ENCODE data around the gene RGS10.
"Not testable (repeated sequence)": the region's sequence is repeated elsewhere in the genome, so short reads cannot be mapped to it uniquely, and the experiment has no call there.

The RGS10 gene, protein sequence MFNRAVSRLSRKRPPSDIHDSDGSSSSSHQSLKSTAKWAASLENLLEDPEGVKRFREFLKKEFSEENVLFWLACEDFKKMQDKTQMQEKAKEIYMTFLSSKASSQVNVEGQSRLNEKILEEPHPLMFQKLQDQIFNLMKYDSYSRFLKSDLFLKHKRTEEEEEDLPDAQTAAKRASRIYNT

DNA sequence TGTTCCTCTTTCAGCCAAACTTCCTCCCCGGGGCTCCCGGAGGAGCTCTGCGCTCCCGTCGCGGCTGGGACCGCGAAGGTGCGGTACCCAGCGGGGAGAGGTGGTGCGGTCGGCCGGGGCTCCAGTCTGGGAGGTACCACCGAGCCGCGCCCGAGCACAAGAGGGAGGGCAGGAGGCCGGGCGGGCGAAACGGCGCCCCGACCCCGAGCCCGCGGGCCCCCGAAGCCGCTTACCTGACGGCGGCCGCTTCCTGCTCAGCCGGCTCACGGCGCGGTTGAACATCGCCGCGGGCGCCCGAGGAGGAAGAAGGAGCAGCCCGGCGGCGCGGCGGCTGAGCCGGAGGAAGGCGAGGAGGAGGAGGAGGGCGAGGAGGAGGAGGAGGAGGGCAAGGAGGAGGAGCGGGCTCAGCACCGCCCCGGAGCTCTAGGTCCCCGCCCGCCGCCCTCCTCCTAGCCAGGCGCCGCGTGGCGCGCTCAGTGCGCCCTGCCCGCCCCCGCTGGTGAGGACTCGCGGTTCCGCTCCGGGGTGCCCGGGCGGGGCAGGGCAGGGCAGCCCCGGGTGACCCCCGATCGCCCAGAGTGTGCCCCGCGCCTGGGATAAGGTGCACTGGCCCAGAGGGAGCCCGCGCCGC, at the start of gene RGS10:
RGS10 (minus strand) TSS at position 363 of the 631 bp plus-strand sequence; CDS start at position 282, 81 bp downstream.
- DNase-seq (ENCODE audit: low spot score) = peak; percentile 94
- TF ChIP-seq, protein P1, sequence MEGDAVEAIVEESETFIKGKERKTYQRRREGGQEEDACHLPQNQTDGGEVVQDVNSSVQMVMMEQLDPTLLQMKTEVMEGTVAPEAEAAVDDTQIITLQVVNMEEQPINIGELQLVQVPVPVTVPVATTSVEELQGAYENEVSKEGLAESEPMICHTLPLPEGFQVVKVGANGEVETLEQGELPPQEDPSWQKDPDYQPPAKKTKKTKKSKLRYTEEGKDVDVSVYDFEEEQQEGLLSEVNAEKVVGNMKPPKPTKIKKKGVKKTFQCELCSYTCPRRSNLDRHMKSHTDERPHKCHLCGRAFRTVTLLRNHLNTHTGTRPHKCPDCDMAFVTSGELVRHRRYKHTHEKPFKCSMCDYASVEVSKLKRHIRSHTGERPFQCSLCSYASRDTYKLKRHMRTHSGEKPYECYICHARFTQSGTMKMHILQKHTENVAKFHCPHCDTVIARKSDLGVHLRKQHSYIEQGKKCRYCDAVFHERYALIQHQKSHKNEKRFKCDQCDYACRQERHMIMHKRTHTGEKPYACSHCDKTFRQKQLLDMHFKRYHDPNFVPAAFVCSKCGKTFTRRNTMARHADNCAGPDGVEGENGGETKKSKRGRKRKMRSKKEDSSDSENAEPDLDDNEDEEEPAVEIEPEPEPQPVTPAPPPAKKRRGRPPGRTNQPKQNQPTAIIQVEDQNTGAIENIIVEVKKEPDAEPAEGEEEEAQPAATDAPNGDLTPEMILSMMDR (IDR thresholded peaks at IDR 0.05; ENCODE audit: extremely low read depth, missing control alignments) = no peak

DNA sequence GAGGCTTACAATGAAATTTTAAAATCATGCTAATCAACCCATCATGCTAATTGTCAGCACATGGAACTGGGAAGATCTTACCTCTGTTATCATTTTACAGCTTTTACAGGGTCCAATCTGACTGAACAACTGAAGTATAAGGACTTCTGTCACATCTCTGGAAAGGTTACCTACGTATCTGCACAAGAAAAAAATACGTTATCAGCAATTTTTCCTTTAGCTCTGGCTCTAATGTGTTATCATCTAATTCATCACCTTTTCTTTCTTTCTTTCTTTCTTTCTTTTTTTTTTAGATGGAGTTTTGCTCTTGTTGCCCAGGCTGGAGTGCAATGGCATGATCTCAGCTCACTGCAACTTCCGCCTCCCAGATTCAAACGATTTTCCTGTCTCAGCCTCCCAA, 45.6 kb upstream of the RGS10 start:
- no peak for DNase-seq (ENCODE audit: low spot score)
- TF ChIP-seq, protein P1 (IDR thresholded peaks at IDR 0.05; ENCODE audit: extremely low read depth, missing control alignments) = no peak

DNA sequence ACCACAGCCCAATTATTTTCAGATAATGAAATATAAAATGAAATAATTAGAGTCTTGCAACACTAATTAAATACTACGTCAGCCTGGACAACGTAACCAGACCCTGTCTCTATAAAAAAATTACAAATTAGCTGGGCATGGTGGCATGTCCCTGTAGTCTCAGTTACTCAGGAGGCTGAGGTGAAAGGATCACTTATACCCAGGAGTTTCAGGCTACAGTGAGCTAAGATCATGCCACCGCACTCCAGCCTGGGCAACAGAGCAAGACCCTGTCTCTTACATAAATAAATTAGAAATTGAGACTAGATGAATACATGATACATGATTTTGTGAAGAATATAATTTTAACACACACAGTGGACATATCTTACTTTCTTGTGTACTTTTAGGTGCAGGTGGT, 35.8 kb upstream of the RGS10 start:
- TF ChIP-seq, protein P1 (IDR thresholded peaks at IDR 0.05; ENCODE audit: extremely low read depth, missing control alignments) = no peak
- DNase-seq (ENCODE audit: low spot score) = no peak

DNA sequence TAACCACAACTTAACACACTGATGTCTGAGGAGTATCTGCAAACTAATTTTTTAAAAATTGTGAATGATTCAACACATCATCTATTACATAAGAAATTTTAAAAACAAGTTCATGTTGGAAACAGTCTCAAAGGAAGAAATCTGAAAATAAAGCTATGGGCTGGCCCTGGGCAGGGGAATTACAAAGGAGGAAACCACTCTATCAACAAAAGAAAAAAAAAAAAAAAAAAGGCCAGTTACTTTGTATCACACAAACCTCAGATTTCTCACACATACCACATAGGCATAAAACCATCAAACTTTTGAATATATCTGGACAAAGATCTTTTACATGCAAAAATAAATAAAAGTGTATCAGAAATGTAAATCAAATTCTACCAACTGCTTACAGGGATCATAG, 33.5 kb upstream of the RGS10 start:
- TF ChIP-seq, protein P1 (IDR thresholded peaks at IDR 0.05; ENCODE audit: extremely low read depth, missing control alignments) = no peak
- no peak for DNase-seq (ENCODE audit: low spot score)

DNA sequence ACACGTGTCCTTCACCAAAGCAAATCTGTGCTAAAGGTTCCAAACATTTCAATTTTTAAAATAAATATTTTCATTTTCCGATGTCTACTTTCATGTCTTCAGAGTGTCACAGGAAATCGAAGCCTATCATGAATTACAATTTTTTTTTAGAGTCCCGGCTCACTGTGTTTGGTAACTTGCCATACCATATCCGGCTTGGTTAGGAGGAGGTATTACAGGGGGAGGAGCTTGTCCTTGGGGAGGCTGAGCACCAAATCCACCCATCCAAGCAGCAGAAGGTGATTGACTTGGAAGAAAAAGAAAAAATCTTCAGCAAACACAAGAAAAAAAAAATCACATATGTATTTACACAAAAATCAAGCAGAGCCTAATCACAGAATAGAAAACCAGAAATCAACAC, 33.0 kb upstream of the RGS10 start:
- DNase-seq (ENCODE audit: low spot score) = no peak
- TF ChIP-seq, protein P1 (IDR thresholded peaks at IDR 0.05; ENCODE audit: extremely low read depth, missing control alignments) = no peak

DNA sequence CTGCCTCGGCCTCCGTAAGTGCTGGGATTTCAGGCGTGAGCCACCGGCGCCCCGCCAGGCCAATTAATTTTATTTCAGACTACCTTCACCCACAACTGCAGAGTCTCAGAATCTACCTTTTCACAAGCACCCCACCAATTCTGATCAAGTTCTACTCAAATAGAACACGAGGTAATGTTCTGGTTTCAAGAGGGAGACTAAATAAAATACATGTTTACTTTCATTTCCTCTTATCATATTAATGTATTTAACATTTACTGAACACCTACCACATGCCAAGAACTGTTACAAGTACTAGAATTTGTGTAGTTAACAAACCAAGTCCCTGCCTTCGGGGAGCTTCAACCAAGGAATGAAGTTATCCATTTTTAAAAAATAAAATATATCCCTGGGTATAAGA, 25.5 kb upstream of the RGS10 start:
- TF ChIP-seq, protein P1 (IDR thresholded peaks at IDR 0.05; ENCODE audit: extremely low read depth, missing control alignments) = no peak
- DNase-seq (ENCODE audit: low spot score) = peak; percentile 33

DNA sequence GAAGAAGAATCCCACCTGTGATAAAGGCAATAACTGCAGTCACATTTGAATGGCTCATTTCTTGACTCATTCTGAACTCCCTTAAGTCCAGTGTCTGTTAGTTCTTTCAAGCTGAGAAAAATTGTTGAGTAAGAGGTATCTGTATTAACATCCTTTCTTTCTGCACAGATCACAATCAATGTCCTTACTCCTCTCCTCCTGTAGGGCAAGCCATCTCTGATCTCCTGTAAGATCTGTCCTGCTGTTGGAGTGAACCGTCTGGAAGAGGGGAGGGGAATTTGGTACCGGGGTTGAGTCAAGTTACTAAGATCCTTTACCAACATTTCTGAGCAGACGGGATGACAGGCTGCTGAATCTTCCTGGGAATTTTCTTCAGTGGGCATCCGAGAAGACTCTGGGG, 19.6 kb upstream of the RGS10 start:
- TF ChIP-seq, protein P1 (IDR thresholded peaks at IDR 0.05; ENCODE audit: extremely low read depth, missing control alignments) = no peak
- no peak for DNase-seq (ENCODE audit: low spot score)

DNA sequence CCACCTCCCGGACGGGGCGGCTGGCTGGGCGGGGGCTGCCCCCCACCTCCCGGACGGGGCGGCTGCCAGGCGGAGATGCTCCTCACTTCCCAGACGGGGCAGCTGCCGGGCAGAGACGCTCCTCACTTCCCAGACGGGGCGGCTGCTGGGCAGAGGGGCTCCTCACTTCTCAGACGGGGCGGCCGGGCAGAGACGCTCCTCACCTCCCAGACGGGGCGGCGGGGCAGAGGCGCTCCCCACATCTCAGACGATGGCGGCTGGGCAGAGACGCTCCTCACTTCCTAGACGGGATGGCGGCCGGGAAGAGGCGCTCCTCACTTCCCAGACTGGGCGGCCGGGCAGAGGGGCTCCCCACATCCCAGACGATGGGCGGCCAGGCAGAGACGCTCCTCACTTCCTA, 17.0 kb upstream of the RGS10 start:
- DNase-seq (ENCODE audit: low spot score) = not testable (repeated sequence)

DNA sequence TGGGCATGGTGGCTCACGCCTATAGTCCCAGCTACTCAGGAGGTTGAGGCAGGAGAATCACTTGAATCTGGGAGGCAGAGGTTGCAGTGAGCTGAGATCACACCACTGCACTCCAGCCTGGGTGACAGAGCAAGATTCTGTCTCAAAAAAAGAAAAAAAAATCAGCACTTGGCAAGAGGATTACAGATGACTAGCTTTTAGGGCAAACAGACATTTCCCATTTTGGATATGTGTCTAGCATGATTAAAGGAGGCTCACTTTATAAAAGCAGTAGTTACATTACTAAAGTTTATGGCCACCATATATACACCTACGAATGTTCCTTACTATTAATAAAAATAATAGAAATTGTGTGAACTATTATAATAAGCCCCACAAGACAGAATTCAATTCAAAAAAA, 13.6 kb upstream of the RGS10 start:
- not testable (repeated sequence) for DNase-seq (ENCODE audit: low spot score)

Data from GM20000 (cell line).